AG04449 (cell line): ENCODE data around the gene HMOX2.

Experiments
- CTCF ChIA-PET: fragments of 350-600 bp; formaldehyde crosslinking; extraction: SDS; loops from one replicate; lab custom pipeline; 2021; ENCODE audit warnings: antibody characterized with exemption; lab: Yijun Ruan, JAX
- POLR2A ChIA-PET: fragments of 400-600, 350-600 bp; formaldehyde crosslinking; extraction: SDS; loops from one replicate; lab custom pipeline; 2020; ENCODE audit warnings: antibody characterized with exemption, inconsistent platforms; lab: Yijun Ruan, JAX
- DNase-seq: peaks from one replicate; pipeline ENCODE4 v3.0.0-alpha.2; 2010; ENCODE audit warnings: low read depth, low spot score
- H3K4me3 ChIP-seq: 2 replicates; pipeline ENCODE4 v1.5.1; 2011; ENCODE audit warnings: low read depth, mild to moderate bottlenecking, control low read depth, low read length
- CTCF ChIP-seq: IDR thresholded peaks from one replicate; pipeline ENCODE4 v1.5.1; 2011; ENCODE audit warnings: mild to moderate bottlenecking, moderate library complexity, low read length, control low read depth, inconsistent platforms; ENCODE audit not compliant: insufficient read depth; ENCODE audit errors: missing control alignments

Gene HMOX2

GRCh38 chr16:4481963-4482362 lies 5.8 kb downstream of the HMOX2 start:
- ChIA-PET POLR2A (no interaction called here), CTCF (interaction anchor here (0.9 to 1.6 kb wide), 3 partner anchors 11 to 142 kb away, joined by 3 read pairs; partner anchors contain the start of gene MGRN1)
- DNase-seq = no peak
- H3K4me3 ChIP-seq = no peak overlapping the region
- TF ChIP-seq CTCF = no peak

GRCh38 chr16:4486126-4486893 lies 10.1 kb downstream of the HMOX2 start:
- CTCF ChIA-PET = interaction anchor here (2.7 to 4.5 kb wide), 2 partner anchors 9 to 20 kb away, joined by 18 to 25 read pairs; partner anchors contain the start of gene HMOX2
- no peak for DNase-seq
- POLR2A ChIA-PET = interaction anchor here (1.2 kb wide), 1 partner anchor 10 kb away, joined by 5 read pairs; the partner anchor contains the start of gene HMOX2
- H3K4me3 ChIP-seq = no peak overlapping the region
- no peak for TF ChIP-seq CTCF

- DNase-seq = no peak
- no peak for TF ChIP-seq CTCF
- ChIA-PET CTCF (interaction anchor here (0.7 to 4.5 kb wide), 3 partner anchors 11 to 37 kb away, joined by 4 to 25 read pairs (median 18); partner anchors contain the start of gene HMOX2), POLR2A (interaction anchor here (0.9 kb wide), 2 partner anchors 12 kb away, joined by 3 to 5 read pairs; partner anchors contain the start of gene HMOX2)
- H3K4me3 ChIP-seq = no peak overlapping the region
These were observed 11.8 kb downstream of the HMOX2 start for GRCh38 chr16:4487955-4488498.

- ChIA-PET POLR2A (interaction anchor here (0.9 kb wide), 2 partner anchors 11 to 13 kb away, joined by 3 to 5 read pairs; partner anchors contain the start of gene HMOX2), CTCF (interaction anchor here (0.8 to 7.0 kb wide), 6 partner anchors 11 to 50 kb away, joined by 3 to 57 read pairs (median 15); partner anchors contain the start of genes CDIP1 and HMOX2)
- no peak for DNase-seq
- H3K4me3 ChIP-seq = no peak overlapping the region
- no peak for TF ChIP-seq CTCF
These were observed 12.3 kb downstream of the HMOX2 start for GRCh38 chr16:4488499-4488967.

- CTCF ChIA-PET = interaction anchor here (0.8 to 7.0 kb wide), 4 partner anchors 10 to 50 kb away, joined by 3 to 57 read pairs (median 12); partner anchors contain the start of genes CDIP1 and HMOX2
- POLR2A ChIA-PET = interaction anchor here (1.0 kb wide), 1 partner anchor 14 kb away, joined by 3 read pairs; the partner anchor contains the start of gene NMRAL1
- H3K4me3 ChIP-seq = no peak overlapping the region
- TF ChIP-seq CTCF = no peak
- no peak for DNase-seq
These were observed 12.8 kb downstream of the HMOX2 start for GRCh38 chr16:4489030-4489429.
